Mesothelial cell of epicardium (in vitro differentiated cells): ENCODE data around the gene ZZZ3. TPM values are rescaled to one million over a fixed set of nuclear protein-coding genes. Genes with fewer than 3 reads are reported as not detected.
A peak's percentile ranks its signal among the peaks of the same experiment; 100 is the strongest.
"Not testable (repeated sequence)": the region's sequence is repeated elsewhere in the genome, so short reads cannot be mapped to it uniquely, and the experiment has no call there.

Experiments used
- DNase-seq, 2 experiments: peaks; one replicate each; pipeline ENCODE4 v3.0.0; 2021; ENCODE audit warnings: low spot score in 2 of 2; ENCODE audit not compliant: unreplicated experiment in 2 of 2
- H3K27ac Mint-ChIP-seq: 2 replicates; pipeline ENCODE4 v1.8.0; 2021; ENCODE audit warnings: mixed read lengths
- H3K27me3 Mint-ChIP-seq: 2 replicates; pipeline ENCODE4 v1.8.0; 2021; ENCODE audit warnings: low read depth, mixed read lengths
- H3K36me3 Mint-ChIP-seq: 2 replicates; pipeline ENCODE4 v1.8.0; 2021; ENCODE audit warnings: mixed read lengths
- H3K4me1 Mint-ChIP-seq: 2 replicates; pipeline ENCODE4 v1.8.0; 2021; ENCODE audit warnings: mixed read lengths
- H3K4me3 Mint-ChIP-seq: 2 replicates; pipeline ENCODE4 v1.8.0; 2021; ENCODE audit warnings: mild to moderate bottlenecking, moderate library complexity, mixed read lengths
- H3K9me3 Mint-ChIP-seq: 2 replicates; pipeline ENCODE4 v1.8.0; 2021; ENCODE audit warnings: mixed read lengths
- total RNA-seq: library from RNA; stranded (reverse); gene quantifications from 3 replicates; pipeline ENCODE4 v1.2.1, GENCODE V29; 2021
- TF ChIP-seq, protein P1 (sequence below): fragments of 200-600 bp; sonication (generic); IDR thresholded peaks from one replicate; pipeline ENCODE4 v1.5.0; 2021; ENCODE audit warnings: antibody characterized with exemption; ENCODE audit not compliant: unreplicated experiment

The ZZZ3 gene
- total RNA-seq, 1 donor from 2014 or later: 66.9 TPM

DNA sequence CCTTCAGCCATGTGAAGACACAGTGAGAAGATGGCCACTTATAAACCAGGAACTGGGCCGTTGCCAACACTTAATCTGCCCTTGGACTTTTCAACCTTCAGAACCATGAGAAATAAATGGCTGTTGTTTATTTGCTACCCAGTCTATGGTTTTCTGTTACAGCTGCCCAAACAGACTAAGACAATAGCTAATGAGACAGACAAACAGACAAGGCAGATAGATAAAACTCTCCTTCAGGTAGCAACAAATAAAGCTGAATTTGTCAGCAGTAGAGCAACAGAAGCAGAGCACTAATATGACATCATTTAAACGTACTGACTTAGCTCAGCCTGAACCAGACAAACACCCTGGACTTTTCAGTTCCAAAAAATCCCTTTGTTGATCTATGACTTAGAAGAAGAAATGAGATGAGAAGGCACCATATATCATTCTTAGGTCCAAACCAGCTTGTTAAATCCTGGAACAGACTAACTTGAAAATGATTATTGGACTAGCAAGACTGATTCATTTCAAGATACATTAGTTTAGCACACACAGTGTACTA, 27.0 kb downstream of the ZZZ3 start:
- Mint-ChIP-seq H3K4me3 (no peak overlapping the region), H3K4me1 (peaks cover 11% of the 10 kb centered on the region), H3K27ac (peak overlapping the region; percentile 57), H3K9me3 (peaks cover 10% of the 10 kb centered on the region), H3K36me3 (peaks cover 26% of the 10 kb centered on the region), H3K27me3 (no peaks in the 10 kb centered on the region)
- no peak for DNase-seq
- TF ChIP-seq, protein P1, sequence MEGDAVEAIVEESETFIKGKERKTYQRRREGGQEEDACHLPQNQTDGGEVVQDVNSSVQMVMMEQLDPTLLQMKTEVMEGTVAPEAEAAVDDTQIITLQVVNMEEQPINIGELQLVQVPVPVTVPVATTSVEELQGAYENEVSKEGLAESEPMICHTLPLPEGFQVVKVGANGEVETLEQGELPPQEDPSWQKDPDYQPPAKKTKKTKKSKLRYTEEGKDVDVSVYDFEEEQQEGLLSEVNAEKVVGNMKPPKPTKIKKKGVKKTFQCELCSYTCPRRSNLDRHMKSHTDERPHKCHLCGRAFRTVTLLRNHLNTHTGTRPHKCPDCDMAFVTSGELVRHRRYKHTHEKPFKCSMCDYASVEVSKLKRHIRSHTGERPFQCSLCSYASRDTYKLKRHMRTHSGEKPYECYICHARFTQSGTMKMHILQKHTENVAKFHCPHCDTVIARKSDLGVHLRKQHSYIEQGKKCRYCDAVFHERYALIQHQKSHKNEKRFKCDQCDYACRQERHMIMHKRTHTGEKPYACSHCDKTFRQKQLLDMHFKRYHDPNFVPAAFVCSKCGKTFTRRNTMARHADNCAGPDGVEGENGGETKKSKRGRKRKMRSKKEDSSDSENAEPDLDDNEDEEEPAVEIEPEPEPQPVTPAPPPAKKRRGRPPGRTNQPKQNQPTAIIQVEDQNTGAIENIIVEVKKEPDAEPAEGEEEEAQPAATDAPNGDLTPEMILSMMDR: no peak

DNA sequence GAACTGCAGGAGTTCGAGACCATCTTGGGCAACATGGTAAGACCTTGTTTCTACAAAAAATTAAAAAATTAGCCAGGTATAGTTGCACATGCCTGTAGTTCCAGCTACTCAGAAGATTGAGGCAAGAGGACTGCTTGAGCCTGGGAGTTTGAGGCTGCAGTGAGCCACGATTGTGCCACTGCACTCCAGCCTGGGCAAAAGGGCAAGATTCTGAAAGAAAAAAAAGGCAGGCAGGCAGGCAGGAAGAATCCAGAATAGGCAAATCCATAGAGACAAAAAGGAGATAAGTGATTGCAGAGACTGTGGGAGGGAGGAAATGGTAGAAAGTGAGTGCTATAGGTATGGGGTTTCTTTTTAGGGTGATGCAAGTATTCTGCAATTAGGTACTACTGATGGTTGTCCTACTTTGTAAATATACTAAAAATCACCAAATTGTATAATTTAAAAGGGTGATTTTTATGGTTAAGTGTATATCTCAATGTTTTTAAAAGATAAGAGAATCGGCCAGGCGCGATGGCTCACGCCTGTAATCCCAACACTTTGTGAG, 29.4 kb downstream of the ZZZ3 start:
- Mint-ChIP-seq H3K36me3 (peaks cover 45% of the 10 kb centered on the region), H3K27ac (no peak overlapping the region), H3K9me3 (peaks cover 28% of the 10 kb centered on the region), H3K4me1 (peaks cover 11% of the 10 kb centered on the region), H3K4me3 (no peak overlapping the region), H3K27me3 (no peaks in the 10 kb centered on the region)
- TF ChIP-seq, protein P1: no peak
- DNase-seq: no peak

DNA sequence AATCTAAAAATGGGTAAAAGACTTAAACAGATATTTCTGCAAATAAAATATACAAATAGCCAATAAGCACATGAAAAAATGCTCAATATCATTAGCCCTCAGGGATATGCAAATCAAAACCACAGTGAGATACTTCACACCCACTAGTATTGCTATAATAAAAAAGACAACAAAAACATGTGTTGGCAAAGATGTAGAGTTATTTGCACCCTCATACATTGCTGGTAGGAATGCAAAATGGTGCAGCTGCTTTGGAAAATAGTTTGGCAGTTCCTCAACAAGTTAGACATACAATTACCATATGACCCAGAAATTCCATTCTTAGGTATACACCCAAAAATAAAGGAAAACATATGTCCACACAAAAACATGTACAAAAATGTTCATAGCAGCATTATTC, 30.2 kb downstream of the ZZZ3 start:
- TF ChIP-seq, protein P1: no peak
- peaks cover 11% of the 10 kb centered on the region for H3K4me1 Mint-ChIP-seq
- H3K27ac Mint-ChIP-seq: no peak overlapping the region
- no peak overlapping the region for H3K4me3 Mint-ChIP-seq
- DNase-seq: no peak
- H3K27me3 Mint-ChIP-seq: no peaks in the 10 kb centered on the region
- H3K36me3 Mint-ChIP-seq: peaks cover 47% of the 10 kb centered on the region
- peaks cover 28% of the 10 kb centered on the region for H3K9me3 Mint-ChIP-seq

DNA sequence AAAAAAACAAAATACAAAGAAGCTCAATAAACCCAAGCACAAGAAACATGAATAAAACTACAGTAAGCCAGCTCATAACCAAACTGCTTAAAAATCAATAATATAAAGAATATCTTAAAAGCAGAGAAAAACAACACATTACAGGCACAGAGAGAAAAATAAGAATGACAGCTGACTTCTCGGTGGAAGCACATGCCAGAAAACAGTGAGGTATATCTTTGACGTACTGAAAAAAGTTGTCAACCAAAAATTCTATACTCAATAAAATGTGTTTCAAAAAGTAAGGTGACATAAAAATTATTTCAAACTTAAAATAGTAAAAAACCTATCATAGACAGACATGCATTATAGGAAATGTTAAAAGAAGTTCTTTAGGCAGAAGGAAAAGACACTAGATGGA, 33.3 kb downstream of the ZZZ3 start:
- Mint-ChIP-seq H3K27me3 (no peaks in the 10 kb centered on the region), H3K9me3 (peaks cover 36% of the 10 kb centered on the region), H3K4me1 (no peaks in the 10 kb centered on the region), H3K36me3 (peaks cover 65% of the 10 kb centered on the region), H3K4me3 (no peak overlapping the region), H3K27ac (no peak overlapping the region)
- TF ChIP-seq, protein P1: no peak
- no peak for DNase-seq

DNA sequence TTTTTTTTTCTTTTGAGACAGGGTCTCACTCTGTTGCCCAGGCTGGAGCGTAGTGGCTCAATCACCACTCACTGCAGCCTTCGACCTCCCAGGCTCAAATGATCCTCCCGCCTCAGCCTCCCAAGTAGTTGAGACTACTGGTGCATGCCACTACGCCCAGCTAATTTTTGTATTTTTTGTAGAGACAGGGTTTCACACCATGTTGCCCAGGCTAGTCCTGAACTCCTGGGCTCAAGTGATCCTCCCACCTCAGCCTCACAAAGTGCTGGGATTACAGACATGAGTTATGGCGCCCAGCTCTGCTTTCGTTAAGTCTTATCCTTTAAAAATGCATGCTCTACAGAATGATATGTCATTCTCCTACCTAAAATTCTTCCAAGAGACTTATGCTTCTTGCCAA, 36.2 kb downstream of the ZZZ3 start:
- not testable (repeated sequence) for H3K4me1 Mint-ChIP-seq, DNase-seq, H3K27ac Mint-ChIP-seq, H3K27me3 Mint-ChIP-seq, H3K4me3 Mint-ChIP-seq
- peaks cover 32% of the 10 kb centered on the region for H3K9me3 Mint-ChIP-seq
- H3K36me3 Mint-ChIP-seq: peaks cover 52% of the 10 kb centered on the region

DNA sequence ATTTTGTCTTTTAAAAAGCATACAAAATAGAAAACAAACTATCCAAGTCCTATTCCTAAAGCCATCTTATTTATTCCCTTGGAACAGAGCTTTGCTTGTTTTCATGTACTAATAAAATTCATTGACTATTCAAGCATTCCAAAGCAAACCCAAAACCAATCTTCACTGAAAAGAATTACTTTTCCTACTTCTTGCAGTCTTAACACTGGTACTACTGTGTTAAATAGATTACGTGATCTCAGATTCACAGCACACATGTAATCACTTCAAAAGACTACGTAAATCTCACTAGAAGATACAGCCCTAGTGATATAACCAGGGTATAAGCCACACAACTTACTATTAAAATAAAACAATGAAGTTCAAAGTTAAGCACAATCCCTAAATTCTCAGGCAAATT, 39.0 kb downstream of the ZZZ3 start:
- H3K4me3 Mint-ChIP-seq: no peak overlapping the region
- no peaks in the 10 kb centered on the region for H3K27me3 Mint-ChIP-seq
- no peaks in the 10 kb centered on the region for H3K4me1 Mint-ChIP-seq
- peak overlapping the region; percentile 47 for H3K27ac Mint-ChIP-seq
- peaks cover 11% of the 10 kb centered on the region for H3K9me3 Mint-ChIP-seq
- TF ChIP-seq, protein P1: no peak
- no peak for DNase-seq
- peaks cover 32% of the 10 kb centered on the region for H3K36me3 Mint-ChIP-seq
